HEK293 (cell line): Measurements from ENCODE around the gene MYEF2.

Experiments used
- CTCF ChIA-PET: fragments of 350-600 bp; formaldehyde crosslinking; extraction: SDS; loops from one replicate; lab custom pipeline; 2021; ENCODE audit warnings: antibody characterized with exemption; lab: Yijun Ruan, JAX
- POLR2A ChIA-PET: fragments of 300-600 bp; formaldehyde crosslinking; extraction: SDS; loops from one replicate; lab custom pipeline; 2020; ENCODE audit warnings: antibody characterized with exemption, inconsistent platforms; lab: Yijun Ruan, JAX
- H3K27ac ChIP-seq: fragments of 200-500 bp; sonication (Bioruptor generic); 2 replicates; pipeline ENCODE4 v1.5.1; 2014; ENCODE audit warnings: low read depth, low read length, control low read depth, inconsistent platforms; ENCODE audit errors: extremely low read depth
- H3K36me3 ChIP-seq, 2 experiments: fragments of 200-500 bp in 1 of 2; sonication (Bioruptor generic) in 1 of 2; 1 replicate in 1 of 2; 2 replicates in 1 of 2; pipeline ENCODE4 v1.5.1; 2014 to 2017; ENCODE audit warnings: inconsistent platforms in 2 of 2, low read length in 2 of 2; ENCODE audit not compliant: control insufficient read depth in 2 of 2, insufficient read depth in 1 of 2
- H3K4me1 ChIP-seq: fragments of 200-500 bp; sonication (Bioruptor generic); 2 replicates; pipeline ENCODE4 v1.5.1; 2014; ENCODE audit warnings: mild to moderate bottlenecking, low read length, inconsistent platforms; ENCODE audit not compliant: control insufficient read depth, insufficient read depth
- H3K4me3 ChIP-seq: 2 replicates; pipeline ENCODE4 v1.5.1; 2011; ENCODE audit warnings: low read depth, mild to moderate bottlenecking, control low read depth, low read length, moderate library complexity
- H3K9me3 ChIP-seq: fragments of 200-500 bp; sonication (Bioruptor generic); 2 replicates; pipeline ENCODE4 v1.5.1; 2014; ENCODE audit warnings: low read depth, low read length, inconsistent platforms; ENCODE audit not compliant: control insufficient read depth, insufficient read depth
- OVOL3 ChIP-seq: fragments of 450-650 bp; formaldehyde crosslinking; IDR thresholded peaks from 2 replicates; pipeline ENCODE4 v1.5.1; 2016; ENCODE audit warnings: missing biosample characterization, missing genetic modification characterization
- RBAK ChIP-seq: fragments of 450-650 bp; formaldehyde crosslinking; IDR thresholded peaks from 2 replicates; pipeline ENCODE4 v1.5.1; 2016; ENCODE audit warnings: missing biosample characterization, missing genetic modification characterization
- TRIM28 ChIP-seq: IDR thresholded peaks from 2 replicates; pipeline ENCODE4 v1.6.1; 2011; ENCODE audit warnings: low read length, control low read depth, borderline replicate concordance
- ZBTB49 ChIP-seq: fragments of 450-650 bp; formaldehyde crosslinking; IDR thresholded peaks from 2 replicates; pipeline ENCODE4 v1.5.1; 2016; ENCODE audit warnings: missing biosample characterization, missing genetic modification characterization, low read depth
- ZNF175 ChIP-seq: fragments of 450-650 bp; formaldehyde crosslinking; IDR thresholded peaks from 2 replicates; pipeline ENCODE4 v1.5.1; 2016; ENCODE audit warnings: missing biosample characterization, missing genetic modification characterization
- ZNF302 ChIP-seq: fragments of 450-650 bp; formaldehyde crosslinking; IDR thresholded peaks from 2 replicates; pipeline ENCODE4 v1.5.1; 2016; ENCODE audit warnings: missing biosample characterization, missing genetic modification characterization, low read depth
- ZNF629 ChIP-seq: fragments of 450-650 bp; formaldehyde crosslinking; IDR thresholded peaks from 2 replicates; pipeline ENCODE4 v1.5.1; 2017; ENCODE audit warnings: missing biosample characterization, missing genetic modification characterization
- ZNF837 ChIP-seq: fragments of 450-650 bp; formaldehyde crosslinking; IDR thresholded peaks from 2 replicates; pipeline ENCODE4 v1.5.1; 2016; ENCODE audit warnings: missing biosample characterization, missing genetic modification characterization
- ZSCAN18 ChIP-seq: fragments of 450-650 bp; formaldehyde crosslinking; IDR thresholded peaks from 2 replicates; pipeline ENCODE4 v1.5.1; 2016; ENCODE audit warnings: missing biosample characterization, missing genetic modification characterization
- TF ChIP-seq, protein P1 (sequence below): fragments of 450-650 bp; formaldehyde crosslinking; IDR thresholded peaks from 2 replicates; pipeline ENCODE4 v1.5.1; 2017; ENCODE audit warnings: missing biosample characterization, mild to moderate bottlenecking, missing genetic modification characterization, moderate library complexity
- TF ChIP-seq, protein P2 (sequence below): fragments of 450-650 bp; formaldehyde crosslinking; IDR thresholded peaks from 2 replicates; pipeline ENCODE4 v1.5.1; 2016; ENCODE audit warnings: missing biosample characterization, missing genetic modification characterization
- TF ChIP-seq, protein P3 (sequence below): fragments of 450-650 bp; formaldehyde crosslinking; IDR thresholded peaks from 2 replicates; pipeline ENCODE4; 2016; ENCODE audit warnings: missing biosample characterization, missing genetic modification characterization
- TF ChIP-seq, protein P4 (sequence below): fragments of 450-650 bp; formaldehyde crosslinking; IDR thresholded peaks from 2 replicates; pipeline ENCODE4 v1.5.1; 2016; ENCODE audit warnings: missing biosample characterization, missing genetic modification characterization

Gene MYEF2

DNA sequence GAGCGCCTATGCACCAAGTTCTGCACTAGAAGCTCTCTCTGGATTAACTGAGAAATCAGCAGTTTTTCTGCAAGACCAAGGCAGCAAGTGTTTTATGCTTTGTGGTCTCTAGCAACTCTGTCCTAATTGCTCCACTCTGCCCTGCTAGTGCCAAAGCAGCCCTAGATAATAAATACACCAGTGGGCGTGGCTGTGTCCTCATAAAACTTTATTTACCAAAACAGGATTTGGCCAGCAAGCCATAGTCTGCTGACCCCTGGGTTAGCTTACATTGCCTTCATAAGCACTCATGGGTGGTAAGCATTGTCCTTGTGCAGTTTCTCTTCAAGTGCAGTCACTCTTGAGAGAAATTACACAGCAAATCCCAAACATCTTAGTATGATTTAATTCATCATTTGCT is 88.0 kb downstream of the MYEF2 start:
- Histone ChIP-seq H3K4me3 (no peak overlapping the region), H3K27ac (no peak overlapping the region), H3K9me3 (no peaks in the 10 kb centered on the region), H3K4me1 (peaks cover 6% of the 10 kb centered on the region), H3K36me3 (no peaks in the 10 kb centered on the region)
- CTCF ChIA-PET: no interaction called here
- TF ChIP-seq, protein P1, sequence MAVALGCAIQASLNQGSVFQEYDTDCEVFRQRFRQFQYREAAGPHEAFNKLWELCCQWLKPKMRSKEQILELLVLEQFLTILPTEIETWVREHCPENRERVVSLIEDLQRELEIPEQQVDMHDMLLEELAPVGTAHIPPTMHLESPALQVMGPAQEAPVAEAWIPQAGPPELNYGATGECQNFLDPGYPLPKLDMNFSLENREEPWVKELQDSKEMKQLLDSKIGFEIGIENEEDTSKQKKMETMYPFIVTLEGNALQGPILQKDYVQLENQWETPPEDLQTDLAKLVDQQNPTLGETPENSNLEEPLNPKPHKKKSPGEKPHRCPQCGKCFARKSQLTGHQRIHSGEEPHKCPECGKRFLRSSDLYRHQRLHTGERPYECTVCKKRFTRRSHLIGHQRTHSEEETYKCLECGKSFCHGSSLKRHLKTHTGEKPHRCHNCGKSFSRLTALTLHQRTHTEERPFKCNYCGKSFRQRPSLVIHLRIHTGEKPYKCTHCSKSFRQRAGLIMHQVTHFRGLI (tag by site-specific recombination): no peak
- POLR2A ChIA-PET: interaction anchor here (0.6 to 1.1 kb wide), 2 partner anchors 28 to 102 kb away, joined by 3 read pairs; no protein-coding TSS in a partner anchor

DNA sequence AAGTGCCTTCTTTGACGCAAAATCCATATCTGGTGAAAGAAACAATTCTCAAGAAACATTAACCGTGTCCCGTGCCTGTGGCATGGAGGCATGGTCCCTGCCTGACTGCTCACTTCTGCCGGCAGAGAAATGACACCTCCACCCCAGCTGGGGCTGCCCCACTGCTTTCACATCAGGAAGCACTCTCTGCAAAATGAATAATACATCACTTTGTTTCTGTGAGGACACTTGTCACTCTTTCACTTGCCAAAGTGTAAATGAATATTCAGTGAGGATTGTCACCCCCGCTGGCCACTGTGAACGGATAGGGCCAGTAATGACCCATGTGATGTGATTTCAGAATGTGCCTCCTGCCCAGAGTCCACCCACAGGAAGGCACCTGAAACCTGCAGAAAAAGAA is 88.4 kb downstream of the MYEF2 start:
- ChIA-PET POLR2A (interaction anchor here (0.6 kb wide), 1 partner anchor 27 kb away, joined by 3 read pairs; no protein-coding TSS in a partner anchor), CTCF (no interaction called here)
- TF ChIP-seq OVOL3: no peak
- TF ChIP-seq RBAK (tag by site-specific recombination): no peak
- H3K36me3 ChIP-seq: no peaks in the 10 kb centered on the region
- peaks cover 6% of the 10 kb centered on the region for H3K4me1 ChIP-seq
- no peaks in the 10 kb centered on the region for H3K9me3 ChIP-seq
- H3K4me3 ChIP-seq: no peak overlapping the region
- H3K27ac ChIP-seq: no peak overlapping the region

- H3K36me3 ChIP-seq: no peaks in the 10 kb centered on the region
- no peak overlapping the region for H3K4me3 ChIP-seq
- no peaks in the 10 kb centered on the region for H3K9me3 ChIP-seq
- no peak overlapping the region for H3K27ac ChIP-seq
- no peak for TF ChIP-seq ZBTB49 (tag by site-specific recombination)
- TF ChIP-seq TRIM28: peak; percentile 65; the same call in 1 of the 2 replicates
- ChIA-PET CTCF (no interaction called here), POLR2A (no interaction called here)
- H3K4me1 ChIP-seq: peaks cover 6% of the 10 kb centered on the region
Measured at GRCh38 chr15:48087844-48088243, 90.3 kb downstream of the MYEF2 start.

- POLR2A ChIA-PET: no interaction called here
- H3K36me3 ChIP-seq: no peaks in the 10 kb centered on the region
- TF ChIP-seq, protein P2, sequence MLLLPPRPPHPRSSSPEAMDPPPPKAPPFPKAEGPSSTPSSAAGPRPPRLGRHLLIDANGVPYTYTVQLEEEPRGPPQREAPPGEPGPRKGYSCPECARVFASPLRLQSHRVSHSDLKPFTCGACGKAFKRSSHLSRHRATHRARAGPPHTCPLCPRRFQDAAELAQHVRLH (tag by site-specific recombination): no peak
- TF ChIP-seq, protein P3, sequence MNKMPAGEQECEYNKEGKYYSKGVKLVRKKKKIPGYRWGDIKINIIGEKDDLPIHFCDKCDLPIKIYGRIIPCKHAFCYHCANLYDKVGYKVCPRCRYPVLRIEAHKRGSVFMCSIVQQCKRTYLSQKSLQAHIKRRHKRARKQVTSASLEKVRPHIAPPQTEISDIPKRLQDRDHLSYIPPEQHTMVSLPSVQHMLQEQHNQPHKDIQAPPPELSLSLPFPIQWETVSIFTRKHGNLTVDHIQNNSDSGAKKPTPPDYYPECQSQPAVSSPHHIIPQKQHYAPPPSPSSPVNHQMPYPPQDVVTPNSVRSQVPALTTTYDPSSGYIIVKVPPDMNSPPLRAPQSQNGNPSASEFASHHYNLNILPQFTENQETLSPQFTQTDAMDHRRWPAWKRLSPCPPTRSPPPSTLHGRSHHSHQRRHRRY: no peak
- TF ChIP-seq, all 188 proteins: peak for 0
- Histone ChIP-seq H3K4me3 (no peak overlapping the region), H3K27ac (no peak overlapping the region), H3K4me1 (peaks cover 6% of the 10 kb centered on the region), H3K9me3 (no peaks in the 10 kb centered on the region)
- CTCF ChIA-PET: no interaction called here
Measured at GRCh38 chr15:48086576-48086975, 91.5 kb downstream of the MYEF2 start.

- Histone ChIP-seq H3K9me3 (no peaks in the 10 kb centered on the region), H3K27ac (no peak overlapping the region), H3K4me3 (no peak overlapping the region), H3K4me1 (peaks cover 6% of the 10 kb centered on the region), H3K36me3 (no peaks in the 10 kb centered on the region)
- POLR2A ChIA-PET: interaction anchor here (0.6 kb wide), 1 partner anchor 24 kb away, joined by 6 read pairs; no protein-coding TSS in a partner anchor
- CTCF ChIA-PET: interaction anchor here (1.3 to 1.4 kb wide), 2 partner anchors 11 to 26 kb away, joined by 3 to 4 read pairs; no protein-coding TSS in a partner anchor
- TF ChIP-seq ZSCAN18 (no peak), ZNF302 (tag by site-specific recombination) (no peak), ZNF629 (tag by site-specific recombination) (no peak), ZNF837 (no peak), ZNF175 (tag by site-specific recombination) (no peak)
- TF ChIP-seq, protein P4, sequence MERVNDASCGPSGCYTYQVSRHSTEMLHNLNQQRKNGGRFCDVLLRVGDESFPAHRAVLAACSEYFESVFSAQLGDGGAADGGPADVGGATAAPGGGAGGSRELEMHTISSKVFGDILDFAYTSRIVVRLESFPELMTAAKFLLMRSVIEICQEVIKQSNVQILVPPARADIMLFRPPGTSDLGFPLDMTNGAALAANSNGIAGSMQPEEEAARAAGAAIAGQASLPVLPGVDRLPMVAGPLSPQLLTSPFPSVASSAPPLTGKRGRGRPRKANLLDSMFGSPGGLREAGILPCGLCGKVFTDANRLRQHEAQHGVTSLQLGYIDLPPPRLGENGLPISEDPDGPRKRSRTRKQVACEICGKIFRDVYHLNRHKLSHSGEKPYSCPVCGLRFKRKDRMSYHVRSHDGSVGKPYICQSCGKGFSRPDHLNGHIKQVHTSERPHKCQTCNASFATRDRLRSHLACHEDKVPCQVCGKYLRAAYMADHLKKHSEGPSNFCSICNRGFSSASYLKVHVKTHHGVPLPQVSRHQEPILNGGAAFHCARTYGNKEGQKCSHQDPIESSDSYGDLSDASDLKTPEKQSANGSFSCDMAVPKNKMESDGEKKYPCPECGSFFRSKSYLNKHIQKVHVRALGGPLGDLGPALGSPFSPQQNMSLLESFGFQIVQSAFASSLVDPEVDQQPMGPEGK: no peak
Measured at GRCh38 chr15:48086133-48086532, 92.0 kb downstream of the MYEF2 start.
